KMS-11 (cell line): ENCODE data around the gene EDARADD.
"Not testable (repeated sequence)": the region's sequence is repeated elsewhere in the genome, so short reads cannot be mapped to it uniquely, and the experiment has no call there.

ENCODE experiments used
- H2AFZ ChIP-seq: fragments of 200-600 bp; sonication (generic); 2 replicates; pipeline ENCODE4 v1.6.1; 2016; ENCODE audit warnings: antibody characterized with exemption, mixed run types, low read depth
- H3K27ac ChIP-seq: fragments of 200-600 bp; sonication (generic); 2 replicates; pipeline ENCODE4 v1.6.1; 2016; ENCODE audit warnings: mild to moderate bottlenecking, mixed run types
- H3K27me3 ChIP-seq: fragments of 200-600 bp; sonication (generic); 2 replicates; pipeline ENCODE4 v1.6.1; 2017; ENCODE audit warnings: mild to moderate bottlenecking, low read depth, mixed run types, moderate library complexity; ENCODE audit not compliant: insufficient read depth
- H3K36me3 ChIP-seq: fragments of 200-600 bp; sonication (generic); 2 replicates; pipeline ENCODE4 v1.6.1; 2017; ENCODE audit warnings: mild to moderate bottlenecking, mixed run types; ENCODE audit not compliant: insufficient read depth
- H3K4me1 ChIP-seq: fragments of 200-600 bp; sonication (generic); 2 replicates; pipeline ENCODE4 v1.6.1; 2016; ENCODE audit warnings: mild to moderate bottlenecking, low read depth, mixed run types; ENCODE audit not compliant: poor library complexity, severe bottlenecking
- H3K4me2 ChIP-seq: fragments of 200-600 bp; sonication (generic); 2 replicates; pipeline ENCODE4 v1.7.0; 2016; ENCODE audit warnings: mild to moderate bottlenecking, mixed run types
- H3K4me3 ChIP-seq: fragments of 200-600 bp; sonication (generic); IDR thresholded peaks from 2 replicates; pipeline ENCODE4 v1.6.1; 2017; ENCODE audit warnings: low read depth, low read length, mixed read lengths; ENCODE audit not compliant: insufficient read depth
- H3K79me2 ChIP-seq: fragments of 200-600 bp; sonication (generic); 2 replicates; pipeline ENCODE4 v1.6.1; 2016; ENCODE audit warnings: low read depth, mixed run types; ENCODE audit not compliant: insufficient read depth
- H3K9ac ChIP-seq: fragments of 200-600 bp; sonication (generic); 2 replicates; pipeline ENCODE4 v1.6.1; 2016; ENCODE audit warnings: mild to moderate bottlenecking, mixed run types
- H4K20me1 ChIP-seq: fragments of 200-600 bp; sonication (generic); 2 replicates; pipeline ENCODE4 v1.6.1; 2016; ENCODE audit warnings: mild to moderate bottlenecking, mixed run types; ENCODE audit not compliant: insufficient read depth
- CTCF ChIP-seq: fragments of 200-600 bp; sonication (generic); conservative IDR thresholded peaks from 2 replicates; pipeline ENCODE4 v1.6.1; 2017; ENCODE audit warnings: low read depth, mild to moderate bottlenecking, antibody characterized with exemption, low read length, moderate library complexity, mixed read lengths

The EDARADD gene

GRCh38 chr1:236361909-236362590 is 32.0 kb upstream of the EDARADD start:
- no peak overlapping the region for H3K4me2 ChIP-seq
- H3K79me2 ChIP-seq, result no peaks in the 10 kb centered on the region
- no peak overlapping the region for H3K4me3 ChIP-seq
- no peaks in the 10 kb centered on the region for H3K27me3 ChIP-seq
- H4K20me1 ChIP-seq, result no peaks in the 10 kb centered on the region
- no peak overlapping the region for H3K27ac ChIP-seq
- no peaks in the 10 kb centered on the region for H3K36me3 ChIP-seq
- no peaks in the 10 kb centered on the region for H3K4me1 ChIP-seq
- no peak for TF ChIP-seq CTCF
- no peak overlapping the region for H3K9ac ChIP-seq
- H2AFZ ChIP-seq, result no peak overlapping the region

- Histone ChIP-seq H3K27me3 (no peaks in the 10 kb centered on the region), H3K4me3 (no peak overlapping the region), H3K9ac (no peak overlapping the region), H4K20me1 (no peaks in the 10 kb centered on the region), H3K4me2 (no peak overlapping the region), H3K36me3 (no peaks in the 10 kb centered on the region), H3K27ac (no peak overlapping the region), H2AFZ (no peak overlapping the region), H3K79me2 (no peaks in the 10 kb centered on the region), H3K4me1 (no peaks in the 10 kb centered on the region)
- TF ChIP-seq CTCF, result no peak
Observed at GRCh38 chr1:236363237-236363636, 30.8 kb upstream of the EDARADD start.

GRCh38 chr1:236365999-236366570 is 28.0 kb upstream of the EDARADD start:
- Histone ChIP-seq H3K9ac (no peak overlapping the region), H3K4me2 (no peak overlapping the region), H3K36me3 (no peaks in the 10 kb centered on the region), H3K27ac (no peak overlapping the region), H2AFZ (no peak overlapping the region), H4K20me1 (no peaks in the 10 kb centered on the region), H3K79me2 (no peaks in the 10 kb centered on the region), H3K4me1 (no peaks in the 10 kb centered on the region), H3K4me3 (no peak overlapping the region), H3K27me3 (no peaks in the 10 kb centered on the region)
- TF ChIP-seq CTCF, result no peak

- not testable (repeated sequence) for H3K4me3 ChIP-seq, H3K27ac ChIP-seq, H3K4me2 ChIP-seq, H3K4me1 ChIP-seq, H4K20me1 ChIP-seq, H3K27me3 ChIP-seq, H3K36me3 ChIP-seq, H2AFZ ChIP-seq, H3K9ac ChIP-seq, H3K79me2 ChIP-seq
Observed at GRCh38 chr1:236366681-236367080, 27.4 kb upstream of the EDARADD start.

- no peaks in the 10 kb centered on the region for H4K20me1 ChIP-seq
- no peaks in the 10 kb centered on the region for H3K36me3 ChIP-seq
- no peaks in the 10 kb centered on the region for H3K79me2 ChIP-seq
- TF ChIP-seq CTCF, result no peak
- no peak overlapping the region for H3K27ac ChIP-seq
- H3K4me3 ChIP-seq, result no peak overlapping the region
- no peaks in the 10 kb centered on the region for H3K27me3 ChIP-seq
- H2AFZ ChIP-seq, result no peak overlapping the region
- H3K4me2 ChIP-seq, result no peak overlapping the region
- H3K9ac ChIP-seq, result no peak overlapping the region
- no peaks in the 10 kb centered on the region for H3K4me1 ChIP-seq
Observed at GRCh38 chr1:236370420-236370819, 23.7 kb upstream of the EDARADD start.
